NAMALWA (cell line): ENCODE results near the gene ZBTB7B.

Source experiments
- DNase-seq: peaks from one replicate; pipeline ENCODE4 v3.0.0-alpha.2; 2015; ENCODE audit warnings: low spot score

Gene ZBTB7B

DNA sequence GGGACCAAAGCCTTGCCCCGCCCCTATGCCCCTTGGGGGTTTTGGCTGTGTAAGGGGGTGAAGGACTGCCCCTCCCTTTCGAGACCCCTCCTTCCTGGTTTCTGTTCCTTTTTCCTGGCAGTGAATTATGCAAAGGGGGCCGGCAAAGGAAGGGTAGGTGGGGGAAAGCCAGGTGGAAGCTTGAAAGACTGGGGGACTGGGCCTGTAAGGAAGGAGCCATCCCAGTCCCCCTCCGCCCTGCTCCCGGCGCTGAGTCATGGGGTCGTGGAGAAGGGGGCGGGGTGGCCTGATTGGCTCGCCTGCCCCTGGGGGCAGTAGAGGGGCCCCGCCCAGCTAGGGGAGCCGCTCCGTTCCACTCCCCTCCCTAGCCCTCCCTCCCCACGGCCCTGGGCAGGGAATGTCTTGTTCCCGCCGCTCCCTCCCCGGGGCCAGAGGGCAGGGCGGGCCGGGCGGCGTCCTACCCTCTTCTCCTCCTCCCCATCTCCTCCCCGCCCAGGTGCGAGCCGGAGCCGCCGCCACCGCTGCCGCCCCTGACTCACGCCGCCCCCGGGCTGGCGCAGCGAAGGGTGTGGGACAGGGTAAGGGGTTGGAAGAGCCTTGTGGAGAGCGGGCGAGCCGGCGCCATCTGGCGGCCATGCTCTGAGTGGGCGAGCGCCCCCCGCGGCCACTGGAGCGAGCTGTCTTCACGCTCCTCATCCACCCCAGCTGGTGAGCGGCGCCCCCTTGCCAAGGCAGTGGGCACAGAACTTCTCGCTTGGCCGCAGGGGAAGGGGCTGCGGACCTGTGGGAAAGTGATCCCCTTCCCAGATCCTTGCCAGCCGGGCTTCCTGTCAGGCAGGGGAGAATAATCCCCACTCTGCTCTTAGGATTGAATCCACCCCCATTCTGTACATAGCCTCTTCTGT, 14.7 kb downstream of the ZBTB7B start:
- peak; percentile 94 for DNase-seq

DNA sequence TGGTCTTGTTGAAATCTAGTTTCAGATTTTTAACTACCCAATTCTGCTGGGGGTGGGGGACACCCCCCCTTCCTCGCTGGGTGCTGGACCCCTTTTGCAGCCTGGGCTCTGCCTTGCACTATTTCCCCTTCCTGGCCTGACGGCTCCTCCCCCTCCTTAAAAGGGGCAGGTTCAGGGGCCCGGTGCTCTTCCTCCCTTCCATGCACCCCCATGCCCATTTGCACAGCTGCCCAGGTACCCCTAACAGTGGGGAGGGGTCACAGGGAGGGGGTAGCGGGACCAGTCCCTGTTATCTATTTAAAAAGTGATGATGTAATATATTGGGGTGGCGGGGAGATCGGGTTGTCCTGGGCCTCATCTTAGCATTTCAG, 15.3 kb downstream of the ZBTB7B start:
- DNase-seq = no peak

DNA sequence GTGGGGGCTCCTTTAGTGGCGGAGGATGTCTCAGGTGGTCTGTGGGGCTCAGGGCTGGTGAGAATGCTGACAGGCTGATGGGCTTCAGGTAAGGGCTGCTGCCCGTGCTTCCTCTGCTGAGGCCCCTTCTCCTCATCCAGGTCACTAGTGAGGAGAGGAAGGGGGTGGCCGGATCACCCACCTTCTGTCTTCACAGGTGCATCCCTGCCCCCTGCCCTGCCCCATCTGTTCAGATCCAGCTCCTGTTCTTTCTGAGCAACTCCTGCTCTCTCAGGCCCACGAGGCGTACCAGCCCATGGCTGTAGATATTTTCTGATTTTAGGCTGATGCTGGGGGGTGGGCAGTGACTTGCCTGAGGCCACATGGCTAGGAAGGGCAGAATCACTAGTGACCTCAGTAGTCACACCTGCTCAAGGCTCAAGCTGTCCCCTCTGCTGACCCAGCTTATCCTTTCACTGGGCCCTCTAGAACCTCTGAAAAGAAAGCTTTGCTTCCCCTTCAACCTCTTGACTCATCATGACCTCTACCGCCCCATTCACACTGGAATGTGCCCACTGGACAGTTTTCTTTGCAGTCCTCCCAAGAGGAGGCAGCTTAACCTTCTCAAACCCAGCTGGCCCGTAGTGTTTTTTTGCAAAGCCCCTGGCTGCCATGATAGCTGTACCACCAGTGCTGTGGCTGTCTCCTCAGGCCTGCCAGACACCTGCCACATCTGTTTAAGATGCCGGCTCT, 16.2 kb downstream of the ZBTB7B start:
- no peak for DNase-seq

DNA sequence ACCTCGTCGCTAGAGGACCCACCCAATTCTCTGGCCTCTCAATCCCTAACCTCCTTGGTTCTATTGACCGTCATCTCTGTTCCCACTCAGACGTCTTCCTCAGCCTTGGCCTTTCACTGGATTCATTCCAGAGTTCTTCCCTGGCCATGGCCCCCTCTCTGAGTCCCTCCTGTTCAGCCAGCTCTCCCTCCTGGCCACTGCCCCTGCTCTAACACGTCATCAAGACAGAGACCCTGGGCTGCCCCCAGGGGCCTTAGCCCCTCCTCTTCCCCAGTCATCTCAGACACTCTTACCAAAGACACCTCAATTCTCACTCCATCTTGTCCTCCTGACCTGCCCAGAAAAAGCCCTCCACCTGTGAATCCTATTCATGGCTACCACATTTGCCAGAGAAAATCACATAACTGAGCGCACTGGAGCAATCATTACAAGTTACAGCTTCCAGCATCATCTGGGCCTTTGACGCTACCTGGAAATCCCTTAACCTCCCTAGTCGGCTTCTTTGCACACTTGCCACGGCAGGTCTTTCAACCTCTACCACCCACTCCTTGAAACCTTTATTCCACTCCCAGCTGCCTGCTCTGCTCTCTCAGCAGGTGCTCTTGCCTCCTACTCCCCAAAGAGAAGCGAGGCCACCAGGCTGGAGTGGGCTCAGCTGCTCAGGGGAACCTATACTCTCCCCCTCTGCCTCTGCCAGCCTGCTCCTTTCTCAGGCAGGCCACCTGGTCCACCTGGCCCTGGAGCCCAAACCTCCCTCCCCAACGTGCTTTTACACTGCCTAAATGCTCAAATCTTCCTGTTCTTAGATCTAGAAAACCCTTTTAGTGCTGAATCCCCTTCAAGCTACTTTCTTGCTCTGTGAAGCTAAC, 17.0 kb downstream of the ZBTB7B start:
- no peak for DNase-seq

DNA sequence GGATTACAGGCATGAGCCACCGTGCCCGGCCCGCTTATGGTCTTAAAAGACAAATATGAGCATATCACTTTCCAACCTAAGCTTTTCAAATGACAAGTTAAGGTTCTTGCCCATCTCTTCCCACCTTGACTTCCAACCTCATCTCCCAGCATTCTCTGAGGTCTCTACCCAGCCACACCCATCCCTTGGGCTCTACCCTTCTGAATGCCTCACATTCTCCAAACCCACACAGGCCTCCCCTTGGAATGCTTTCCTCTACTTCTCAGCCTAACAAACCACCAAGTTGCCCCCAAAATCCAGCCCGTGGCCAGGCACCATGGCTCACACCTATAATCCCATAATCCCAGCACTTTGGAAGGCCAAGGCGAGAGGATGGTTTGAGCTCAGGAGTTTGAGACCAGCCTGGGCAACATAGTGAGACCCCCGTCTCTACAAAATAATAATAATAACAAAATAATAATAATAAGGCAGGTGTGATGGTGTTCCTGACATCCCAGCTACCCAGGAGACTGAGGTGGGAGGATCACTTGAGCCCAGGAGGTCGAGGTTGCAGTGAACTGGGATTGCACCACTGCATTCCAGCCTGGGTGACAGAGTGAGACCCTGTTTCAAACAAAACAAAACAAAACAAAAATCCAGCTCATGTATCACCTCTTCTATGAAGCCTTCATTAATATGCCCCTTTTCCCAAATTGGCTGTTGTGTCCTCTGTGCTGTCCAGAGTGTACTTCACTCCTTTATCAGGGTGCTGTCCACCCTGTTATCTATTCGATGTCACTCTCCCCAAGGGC, 19.7 kb downstream of the ZBTB7B start:
- DNase-seq = no peak

DNA sequence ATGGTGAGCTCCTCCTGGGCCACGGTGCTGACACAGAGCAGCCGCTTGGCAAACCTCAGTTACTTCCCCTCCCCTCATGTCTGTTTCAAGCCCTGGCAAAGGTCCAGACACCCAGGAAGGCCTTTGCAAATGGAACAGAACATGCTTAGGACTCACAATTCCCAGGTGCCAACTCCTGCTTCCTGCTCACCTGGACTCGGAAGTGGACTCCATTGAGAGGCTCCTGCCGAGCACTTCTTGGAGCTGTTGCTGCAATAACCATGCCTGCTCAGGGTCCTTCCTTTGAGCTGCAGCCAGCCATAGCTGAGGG, 20.3 kb downstream of the ZBTB7B start:
- DNase-seq = no peak

DNA sequence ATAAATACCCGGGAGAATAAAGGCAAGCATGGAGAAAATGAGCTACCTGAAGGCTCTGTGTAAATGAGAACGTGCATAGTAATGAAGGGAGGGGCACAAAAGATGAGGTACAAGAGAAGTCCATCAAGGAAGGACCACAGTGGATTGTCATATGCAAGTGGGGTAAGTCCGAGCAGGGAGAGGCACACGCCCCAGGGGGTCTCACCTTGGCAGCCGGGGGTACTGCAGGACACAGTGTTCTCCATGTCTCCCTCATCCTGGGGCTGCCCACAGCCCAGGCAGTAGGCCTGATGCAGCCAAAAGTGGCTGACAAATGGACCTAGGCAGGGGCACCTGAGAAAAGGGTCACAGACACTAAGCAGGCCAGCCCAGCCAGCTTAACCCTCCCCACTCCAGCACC, 21.0 kb downstream of the ZBTB7B start:
- no peak for DNase-seq

DNA sequence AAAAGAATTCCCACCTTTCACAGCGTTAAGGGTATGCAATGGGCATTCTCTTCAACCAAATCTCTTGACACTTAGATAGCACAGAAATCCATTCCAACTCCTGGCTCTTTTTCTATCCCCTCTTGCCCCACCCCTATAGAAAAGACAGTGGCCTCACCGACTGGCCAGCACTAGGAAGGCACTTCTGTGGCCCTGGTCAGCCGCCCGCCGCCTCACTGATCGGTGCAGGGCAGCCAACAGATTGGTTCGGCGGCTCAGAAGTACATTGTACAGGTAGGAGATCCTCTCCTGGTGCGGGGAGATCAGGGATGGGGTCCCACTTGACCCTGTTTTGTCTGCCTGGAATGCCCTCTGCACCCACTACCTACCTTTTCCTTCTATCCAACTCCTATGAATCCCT, 21.7 kb downstream of the ZBTB7B start:
- DNase-seq = no peak

DNA sequence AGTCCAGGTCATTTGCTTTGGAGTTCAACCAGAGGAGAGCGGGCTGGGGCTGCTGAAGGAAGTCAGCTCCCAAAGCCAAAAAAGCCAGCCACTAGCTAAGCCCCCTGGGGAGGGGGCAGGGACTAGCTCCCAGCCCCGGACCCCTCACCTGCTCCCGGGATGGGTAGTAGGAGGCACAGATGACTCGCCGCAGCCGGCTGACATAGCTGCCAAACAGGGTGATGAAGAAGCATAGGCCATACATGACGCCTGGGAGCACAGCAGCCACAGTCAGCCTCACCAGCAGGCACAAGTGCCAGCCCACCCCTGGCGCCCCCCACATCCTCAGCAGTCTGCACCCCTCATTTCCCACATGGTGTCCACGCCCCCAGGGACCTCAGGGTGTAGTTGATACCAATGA, 23.6 kb downstream of the ZBTB7B start:
- DNase-seq = no peak

DNA sequence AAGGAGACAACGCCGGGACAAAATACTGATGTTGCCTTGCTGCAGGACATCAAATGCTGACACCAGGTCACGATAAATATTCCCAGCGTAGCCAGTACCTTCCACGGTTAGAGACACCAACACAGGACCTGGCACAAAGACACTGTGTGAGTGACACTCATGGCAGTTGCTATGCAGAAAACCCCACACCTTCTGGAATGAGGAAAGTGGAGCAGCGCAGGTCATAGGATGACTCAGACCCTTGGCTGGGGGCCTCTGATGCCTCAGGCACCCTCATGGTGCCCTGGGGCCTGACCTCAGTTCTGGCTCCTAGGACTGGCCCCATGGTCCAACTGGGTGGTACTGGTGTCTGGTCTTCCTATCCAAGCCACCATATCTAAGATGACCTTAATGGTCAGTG, 24.0 kb downstream of the ZBTB7B start:
- DNase-seq = no peak

DNA sequence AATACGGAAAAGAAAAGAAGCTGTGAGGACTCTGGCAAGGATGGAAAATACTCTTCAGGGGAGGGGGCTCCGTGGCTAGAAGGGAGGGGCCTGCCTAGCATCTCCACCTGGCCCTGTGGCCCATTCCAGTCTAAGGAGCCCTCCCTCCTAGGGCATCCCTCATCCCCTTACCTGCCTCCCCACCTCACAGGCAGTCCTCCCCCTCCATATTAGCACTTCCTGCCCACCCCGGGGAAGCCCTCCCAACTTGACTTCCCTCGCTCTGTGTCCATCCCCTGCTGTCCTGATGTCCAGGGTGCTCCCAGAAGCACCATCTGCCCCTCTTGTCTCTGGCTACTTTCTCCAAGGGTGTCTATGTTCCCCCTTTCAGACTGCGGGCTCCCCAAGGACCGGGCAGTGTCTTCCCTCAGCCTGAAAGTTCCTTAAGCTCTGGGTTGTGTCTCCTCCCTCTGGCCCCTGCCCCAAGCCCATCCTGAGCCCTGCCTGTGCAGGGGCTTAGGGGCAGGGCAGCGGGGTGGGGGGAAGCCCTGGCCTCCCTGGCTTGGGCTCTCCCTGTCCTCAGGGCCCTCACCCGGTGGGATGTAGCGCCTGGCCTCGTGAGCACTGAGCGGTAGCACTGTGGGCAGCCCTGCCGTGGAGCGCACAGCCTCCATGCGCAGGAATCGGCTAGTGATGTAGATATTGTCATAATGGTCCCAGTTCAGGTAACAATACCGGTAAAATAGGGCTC, 27.1 kb downstream of the ZBTB7B start:
- DNase-seq = no peak

DNA sequence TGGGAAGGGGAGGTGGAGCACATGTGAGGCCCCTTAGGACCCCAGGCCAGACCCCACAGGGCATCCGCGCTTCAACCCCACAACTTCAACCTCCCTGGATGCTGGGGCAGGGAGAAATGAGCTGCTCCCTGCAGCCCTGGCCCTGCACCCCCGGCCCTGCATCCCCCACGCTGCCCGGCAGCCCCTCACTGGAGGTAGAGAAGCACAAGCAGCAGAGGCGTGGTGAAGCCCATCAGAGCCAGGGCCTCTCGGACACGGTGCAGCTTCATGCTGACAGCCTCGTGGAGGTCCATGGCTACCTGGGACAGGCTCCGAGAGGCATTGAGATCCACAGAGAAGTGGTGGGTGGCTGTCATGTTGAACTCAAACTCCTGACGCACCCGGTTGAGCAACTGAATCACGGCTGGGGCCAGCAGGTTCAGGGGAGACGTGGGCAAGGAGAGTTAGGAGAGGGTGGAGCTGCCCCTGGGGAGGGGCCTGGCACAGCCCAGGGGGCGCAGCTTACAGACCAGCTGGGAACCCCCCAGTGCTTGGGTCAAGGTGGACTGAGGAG, 27.7 kb downstream of the ZBTB7B start:
- DNase-seq = no peak

DNA sequence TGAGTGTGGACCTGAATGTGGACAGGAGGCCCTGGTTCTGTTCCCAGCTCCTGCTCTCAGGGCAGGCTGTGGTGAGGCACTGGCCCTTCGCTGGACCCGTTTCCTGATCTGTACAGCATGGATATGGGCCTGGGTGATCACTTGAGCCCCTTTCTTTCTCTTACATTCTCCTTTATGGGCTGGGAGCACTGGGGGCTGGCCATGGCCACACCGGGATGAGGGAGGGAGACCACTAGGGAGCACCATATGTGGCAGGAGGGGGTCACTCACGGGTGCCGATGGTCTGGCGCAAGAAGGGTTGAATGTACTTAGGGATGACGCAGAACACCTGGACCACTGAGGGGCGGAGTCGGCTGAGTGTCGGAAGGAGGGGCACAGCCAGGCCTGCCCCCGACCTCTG, 28.3 kb downstream of the ZBTB7B start:
- DNase-seq = no peak

DNA sequence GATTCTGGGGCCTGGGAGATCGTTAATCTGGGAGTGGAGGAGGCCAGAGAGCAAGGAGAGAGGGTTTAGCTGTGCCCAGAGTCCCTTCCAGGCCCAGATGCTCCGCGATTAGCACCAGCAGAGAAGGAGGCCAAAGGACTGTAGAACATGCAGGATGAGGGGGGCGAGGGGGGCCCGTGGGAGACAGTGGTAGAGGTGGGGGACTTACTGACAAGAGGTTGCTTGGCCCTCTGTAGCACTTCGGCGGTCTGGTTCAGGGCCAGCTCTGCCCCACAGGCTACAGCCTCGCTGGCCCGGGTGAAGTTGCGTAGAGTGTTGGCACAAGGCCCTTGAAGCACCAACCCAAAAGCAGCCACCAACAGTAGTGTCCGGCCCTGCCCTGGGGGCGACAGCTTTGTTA, 30.3 kb downstream of the ZBTB7B start:
- no peak for DNase-seq

DNA sequence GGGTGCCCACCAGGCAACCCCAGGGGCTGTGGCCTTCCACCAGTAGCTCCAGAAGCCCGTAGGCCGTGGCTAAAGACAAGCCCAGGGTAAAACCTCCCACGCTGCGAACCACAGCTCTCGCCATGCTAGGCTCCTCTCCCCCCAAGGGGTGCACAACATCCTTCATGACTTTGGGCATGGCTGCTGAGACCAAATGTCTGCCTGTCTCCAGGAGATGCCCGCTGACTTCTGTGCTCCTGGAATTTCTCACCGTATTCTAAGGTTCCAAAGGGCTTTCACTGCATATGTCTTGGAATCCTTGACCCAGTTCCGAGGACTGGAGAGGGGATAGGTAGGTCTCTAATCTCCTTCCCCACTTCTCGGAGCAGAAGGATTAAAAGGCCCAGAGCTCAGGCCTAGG, 30.9 kb downstream of the ZBTB7B start, which contains the start of the genes DCST1 and DCST2:
DCST1 (plus strand) TSS at position 301 of the 400 bp plus-strand sequence. CDS start 213 bp downstream, outside the sequence.
DCST2 (minus strand) TSS at position 258 of the 400 bp plus-strand sequence; CDS start at position 178, 80 bp downstream.
- no peak for DNase-seq

DNA sequence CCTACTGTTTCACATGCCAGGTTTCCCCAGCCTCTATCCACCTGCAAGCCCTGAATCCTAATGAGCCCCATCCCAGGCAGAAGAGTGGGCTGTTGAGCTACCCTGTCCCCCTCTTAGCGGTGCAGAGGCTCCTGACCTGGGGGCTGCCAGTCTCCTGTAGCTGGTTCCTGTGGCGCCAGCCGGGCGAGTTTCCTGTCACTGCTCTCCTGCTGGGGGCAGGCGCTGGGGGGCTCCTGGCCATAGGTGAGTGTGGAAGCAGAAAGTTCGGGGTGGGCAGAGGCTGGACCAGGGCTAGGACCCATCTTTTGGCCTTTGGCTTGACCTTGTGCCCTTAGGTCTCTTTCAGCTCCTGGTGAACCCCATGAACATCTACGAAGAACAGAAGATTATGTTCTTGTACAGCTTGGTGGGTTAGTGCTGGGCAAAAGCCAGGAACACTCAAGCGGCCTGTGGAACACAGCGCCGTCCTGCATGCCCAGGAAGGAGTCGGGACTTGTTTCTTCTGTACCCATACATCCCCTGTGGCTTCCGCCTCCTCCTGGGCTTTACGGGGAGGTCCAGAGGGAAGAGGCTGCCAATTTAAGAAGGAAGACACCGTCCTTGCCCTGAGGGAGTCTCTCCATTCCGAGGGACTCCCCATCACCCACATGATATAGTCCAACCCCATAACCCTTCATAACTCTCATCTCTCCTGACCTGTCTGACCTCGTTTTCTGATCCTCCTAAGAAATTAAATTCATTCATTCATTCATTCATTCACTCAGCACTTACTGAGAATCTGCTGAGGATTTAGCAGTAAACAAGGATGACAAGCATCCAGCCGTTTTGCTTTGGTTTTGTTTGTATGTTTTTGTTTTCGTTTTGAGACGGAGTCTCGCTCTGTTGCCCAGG, 32.0 kb downstream of the ZBTB7B start:
- DNase-seq = no peak

DNA sequence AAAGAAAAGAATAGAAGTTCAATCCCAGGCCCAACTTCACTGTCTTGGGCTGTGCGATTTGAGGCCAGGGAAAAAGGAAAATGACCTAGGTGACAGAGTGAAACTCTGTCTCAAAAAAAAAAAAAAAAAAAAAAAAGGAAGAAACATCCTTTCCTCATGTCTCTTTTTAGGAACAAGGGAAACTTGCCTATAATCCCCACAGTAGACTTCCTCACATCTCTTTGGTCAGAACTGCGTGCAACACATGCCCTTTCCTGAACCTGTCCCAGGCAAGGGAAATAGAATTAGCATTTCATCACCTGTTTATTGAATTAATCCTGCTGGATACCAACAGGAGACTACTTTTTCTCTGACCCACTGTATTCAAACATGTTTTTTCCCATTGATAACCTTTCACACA, 33.3 kb downstream of the ZBTB7B start:
- no peak for DNase-seq

DNA sequence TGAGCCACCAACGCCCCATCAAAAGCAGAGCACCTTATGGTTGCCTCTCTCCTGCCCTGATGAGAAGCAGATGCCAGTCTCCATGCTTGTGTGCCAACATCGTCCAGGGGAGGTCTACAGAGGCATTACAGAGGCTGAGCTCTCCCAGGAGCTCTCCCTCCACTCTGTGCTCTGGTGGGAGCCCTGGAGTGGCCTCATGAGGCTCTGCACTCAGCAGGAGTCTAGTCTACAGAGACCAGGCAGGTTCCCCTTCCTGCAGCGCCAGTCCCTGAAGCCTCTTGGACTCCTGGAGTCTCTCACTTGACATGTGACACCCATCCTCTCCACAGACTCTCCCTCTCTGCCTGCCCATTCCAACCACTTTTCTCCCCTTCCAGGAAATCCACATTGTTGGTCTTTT, 34.4 kb downstream of the ZBTB7B start:
- DNase-seq = no peak

DNA sequence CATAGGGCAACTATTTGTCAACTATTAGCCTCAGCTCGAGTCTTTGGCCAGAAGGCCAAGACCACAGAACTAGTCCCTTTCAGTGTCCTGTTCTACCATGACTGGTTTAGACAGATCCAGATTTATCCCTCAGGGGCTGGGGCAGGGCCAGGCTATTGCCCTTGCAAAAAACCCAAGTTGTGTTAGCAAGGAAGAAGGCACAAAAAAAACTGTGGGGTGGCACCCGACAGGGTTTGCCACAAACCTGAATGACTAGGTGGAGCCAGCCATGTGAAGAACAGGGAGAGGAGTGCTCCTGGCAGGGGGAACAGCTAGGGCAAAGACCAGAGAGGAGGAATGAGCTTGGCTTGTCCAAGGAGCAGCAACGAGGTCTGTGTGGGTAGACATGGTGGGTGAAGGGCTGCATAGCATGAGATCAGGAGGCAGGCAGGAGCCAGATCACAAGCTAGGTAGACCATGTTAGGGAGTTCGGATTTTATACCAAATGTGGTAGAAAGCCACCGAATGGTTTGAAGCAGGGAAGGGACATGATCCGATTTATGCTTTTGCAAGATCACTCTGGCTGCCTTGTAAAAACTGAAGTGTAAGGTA, 35.3 kb downstream of the ZBTB7B start:
- DNase-seq = no peak
